Effector memory CD8-positive, alpha-beta T cell (primary cell): Measurements from ENCODE around the gene TNK2.
"Not testable (repeated sequence)": the region's sequence is repeated elsewhere in the genome, so short reads cannot be mapped to it uniquely, and the experiment has no call there.

ENCODE experiments used
- ATAC-seq: fragments of 150-1000 bp; cut with Tn5 transposase; replicated peaks from 2 replicates; pipeline ENCODE4 v1.10.0; 2021; ENCODE audit warnings: mild to moderate bottlenecking, moderate library complexity
- DNase-seq, 3 experiments: peaks; one replicate each; pipeline ENCODE4 v3.0.0; 2021
- H3K27ac Mint-ChIP-seq, 2 donors: one replicate each; pipeline ENCODE4 v1.8.0; 2022; ENCODE audit warnings: mild to moderate bottlenecking in 2 of 2, mixed read lengths in 2 of 2, moderate library complexity in 2 of 2
- H3K27me3 Mint-ChIP-seq, 2 donors: one replicate each; pipeline ENCODE4 v1.8.0; 2022; ENCODE audit warnings: mixed read lengths in 2 of 2
- H3K36me3 Mint-ChIP-seq: one replicate; pipeline ENCODE4 v1.8.0; 2022; ENCODE audit warnings: mild to moderate bottlenecking, moderate library complexity, mixed read lengths; ENCODE audit not compliant: insufficient read depth
- H3K4me1 Mint-ChIP-seq, 2 donors: one replicate each; pipeline ENCODE4 v1.8.0; 2022; ENCODE audit warnings: low read depth in 2 of 2, mixed read lengths in 2 of 2
- H3K4me3 Mint-ChIP-seq, 2 donors: one replicate each; pipeline ENCODE4 v1.8.0; 2022; ENCODE audit warnings: mild to moderate bottlenecking in 2 of 2, mixed read lengths in 2 of 2, moderate library complexity in 2 of 2
- H3K9me3 Mint-ChIP-seq, 2 donors: one replicate each; pipeline ENCODE4 v1.8.0; 2022; ENCODE audit warnings: mixed read lengths in 2 of 2
- total RNA-seq, 9 experiments: gene quantifications; one replicate each; lab custom pipeline; 2026; lab: John Stamatoyannopoulos, UW

TNK2 gene
- total RNA-seq: 48.4 to 215 (median 112) reads per million in 9 experiments

DNA sequence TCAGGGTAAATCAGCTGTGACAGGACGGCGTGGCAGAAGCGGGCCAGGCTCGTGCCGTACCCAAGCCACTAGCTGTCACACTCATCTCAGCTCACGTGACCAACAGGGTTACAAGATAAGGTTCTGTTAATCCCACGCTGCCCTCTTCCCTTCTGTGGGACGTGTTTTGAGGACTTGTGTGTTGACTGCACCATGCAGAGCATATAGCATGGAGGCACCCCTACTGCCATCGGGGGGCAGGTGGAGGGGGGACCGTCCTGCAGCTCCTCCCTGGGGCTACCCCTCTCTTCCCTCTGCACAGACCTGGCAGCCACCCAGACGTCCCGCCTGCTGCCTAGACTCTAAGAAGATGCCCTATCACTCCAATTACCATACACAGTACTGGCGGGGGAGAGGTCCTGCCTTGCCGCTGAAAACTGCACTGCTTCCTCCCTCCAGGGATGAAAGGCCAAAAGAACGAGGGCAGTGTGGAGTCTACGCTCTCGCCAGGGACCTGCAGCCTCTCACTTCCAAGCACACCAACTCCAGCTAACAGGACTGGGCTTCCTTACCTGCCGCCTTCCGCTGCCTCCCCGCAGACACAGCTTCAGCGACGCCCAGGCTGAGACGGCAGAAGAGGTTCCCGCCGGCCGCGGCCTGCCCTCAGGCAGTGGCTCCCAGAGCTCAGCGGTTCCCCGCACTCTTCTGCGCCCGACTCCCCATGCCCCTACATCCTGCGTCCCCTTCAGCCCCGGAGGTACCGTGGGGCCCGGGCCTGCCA, at the start of gene TNK2:
TSS of gene TNK2 (minus strand) at position 618 of the 760 bp plus-strand sequence. CDS start 19,963 bp downstream, outside the sequence.
- Mint-ChIP-seq H3K27ac (peak within 1 kb of the TSS; percentile 99), H3K27me3 (no peaks in the 10 kb centered on the region), H3K4me1 (peaks cover 29 to 48% of the 10 kb centered on the region in 2 donors), H3K9me3 (no peaks in the 10 kb centered on the region), H3K36me3 (peaks cover 43% of the 10 kb centered on the region), H3K4me3 (peak within 1 kb of the TSS; percentile 93 to 94)
- ATAC-seq (peak; percentile 35), DNase-seq (peak; percentile 44 to 54 (median 48))

DNA sequence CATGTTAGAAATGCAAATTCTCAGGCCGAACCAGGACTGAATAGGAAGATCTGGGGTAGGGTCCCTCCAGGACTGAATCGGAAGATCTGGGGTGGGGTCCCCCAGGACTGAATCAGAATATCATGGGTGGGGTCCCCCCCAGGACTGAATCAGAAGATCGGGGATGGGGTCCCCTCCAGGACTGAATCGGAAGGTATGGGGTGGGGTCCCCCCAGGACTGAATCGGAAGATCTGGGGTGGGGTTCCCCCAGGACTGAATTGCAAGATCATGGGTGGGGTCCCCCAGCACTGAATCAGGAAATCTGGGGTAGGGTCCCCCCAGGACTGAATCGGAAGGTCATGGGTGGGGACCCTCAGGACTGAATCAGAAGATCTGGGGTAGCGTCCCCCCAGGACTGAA, 48.2 kb upstream of the TNK2 start:
- H3K36me3 Mint-ChIP-seq: peaks cover 26% of the 10 kb centered on the region
- no peaks in the 10 kb centered on the region for H3K9me3 Mint-ChIP-seq
- no peak for ATAC-seq
- no peak overlapping the region for H3K4me3 Mint-ChIP-seq
- peaks cover 8 to 11% of the 10 kb centered on the region in 2 donors for H3K4me1 Mint-ChIP-seq
- DNase-seq: no peak
- H3K27me3 Mint-ChIP-seq: no peaks in the 10 kb centered on the region
- peak overlapping the region in 1 of 2 donors; percentile 53 for H3K27ac Mint-ChIP-seq

DNA sequence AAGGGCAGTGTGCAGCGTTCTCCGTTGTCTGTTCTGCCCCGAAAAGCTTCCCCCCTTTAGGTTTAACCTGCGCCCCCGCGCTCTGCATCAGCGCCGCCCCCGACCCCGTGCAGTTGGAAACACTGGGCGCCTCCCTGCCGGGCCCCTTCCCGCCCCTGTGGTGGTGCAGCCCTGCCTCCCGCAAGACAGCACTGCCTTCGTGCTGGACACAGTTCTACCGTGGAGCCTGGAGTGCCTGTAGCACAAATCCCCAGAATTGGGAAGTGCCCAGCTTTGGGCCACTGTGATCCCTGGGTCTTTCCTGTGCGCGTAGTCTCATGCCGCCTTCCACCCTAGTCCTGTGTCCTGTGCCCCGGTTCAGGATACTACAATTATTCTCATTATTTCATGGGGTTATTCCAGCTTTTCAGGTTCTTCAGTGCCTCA, 47.1 kb upstream of the TNK2 start:
- not testable (repeated sequence) for H3K27me3 Mint-ChIP-seq, ATAC-seq, DNase-seq, H3K9me3 Mint-ChIP-seq, H3K4me1 Mint-ChIP-seq
- peak overlapping the region; percentile 63 to 73 for H3K4me3 Mint-ChIP-seq
- peak overlapping the region in 1 of 2 donors; percentile 38 for H3K27ac Mint-ChIP-seq
- H3K36me3 Mint-ChIP-seq: peaks cover 21% of the 10 kb centered on the region

DNA sequence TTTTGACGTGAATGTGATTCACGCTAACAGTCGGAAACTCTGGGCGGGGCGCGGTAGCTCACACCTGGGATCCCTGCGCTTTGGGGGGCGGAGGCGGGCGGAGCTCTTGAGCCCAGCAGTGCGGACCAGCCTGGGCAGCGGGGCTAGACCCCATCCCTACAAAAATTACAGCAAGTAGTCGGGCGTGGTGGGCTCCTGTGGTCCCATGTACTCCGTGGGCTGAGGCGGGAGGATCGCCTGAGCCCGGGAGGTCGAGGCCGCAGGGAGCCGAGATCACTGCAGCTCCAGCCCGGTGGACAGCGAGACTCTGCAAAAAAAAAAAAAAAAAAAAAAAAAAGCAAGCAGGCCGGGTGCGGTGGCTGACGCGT, 46.4 kb upstream of the TNK2 start:
- DNase-seq (peak in 1 of 3 experiments; percentile 26), ATAC-seq (peak; percentile 45)
- H3K27me3 Mint-ChIP-seq, H3K9me3 Mint-ChIP-seq, H3K27ac Mint-ChIP-seq, H3K4me1 Mint-ChIP-seq: not testable (repeated sequence)
- peaks cover 15% of the 10 kb centered on the region for H3K36me3 Mint-ChIP-seq
- peak overlapping the region; percentile 73 to 75 for H3K4me3 Mint-ChIP-seq

DNA sequence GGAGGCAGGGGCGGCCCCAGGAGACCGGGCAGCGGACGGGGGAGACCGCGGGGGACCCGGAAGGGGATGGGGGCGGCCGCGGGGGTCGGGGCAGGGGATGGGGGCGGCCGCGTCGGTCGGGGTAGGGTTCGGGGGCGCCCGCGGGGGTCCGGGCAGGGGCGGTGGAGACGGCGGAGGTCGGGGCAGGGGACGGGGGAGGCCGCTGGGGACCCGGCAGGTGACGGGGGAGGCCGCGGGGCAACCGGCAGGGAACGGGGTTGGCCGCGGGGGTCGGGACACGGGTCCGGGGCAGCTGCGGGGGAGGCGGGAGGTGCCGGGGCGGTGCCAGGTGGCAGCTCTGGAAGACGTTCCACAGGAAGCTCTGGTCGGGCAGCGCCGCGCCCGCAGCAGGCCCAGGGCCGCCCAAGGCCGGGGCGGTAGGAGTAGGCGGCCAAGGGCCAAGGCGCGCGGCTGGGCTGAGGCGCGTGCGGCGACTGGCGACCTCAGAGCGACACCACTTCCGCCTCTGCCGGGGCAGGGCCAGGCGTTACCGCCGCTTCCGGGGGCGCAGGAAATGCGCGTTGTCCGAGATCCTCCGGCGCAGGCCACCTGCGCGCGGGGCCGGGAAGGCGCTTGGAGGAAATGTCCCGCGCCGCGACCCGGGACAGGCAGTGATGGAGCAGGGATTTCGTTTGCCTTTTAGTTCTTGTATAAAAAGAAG, 45.9 kb upstream of the TNK2 start:
- Mint-ChIP-seq H3K4me3 (peak overlapping the region; percentile 73 to 75), H3K36me3 (peaks cover 10% of the 10 kb centered on the region)
- not testable (repeated sequence) for H3K4me1 Mint-ChIP-seq, H3K27me3 Mint-ChIP-seq, H3K9me3 Mint-ChIP-seq, H3K27ac Mint-ChIP-seq
- ATAC-seq (peak; percentile 98), DNase-seq (peak; percentile 55 to 68 (median 62))

DNA sequence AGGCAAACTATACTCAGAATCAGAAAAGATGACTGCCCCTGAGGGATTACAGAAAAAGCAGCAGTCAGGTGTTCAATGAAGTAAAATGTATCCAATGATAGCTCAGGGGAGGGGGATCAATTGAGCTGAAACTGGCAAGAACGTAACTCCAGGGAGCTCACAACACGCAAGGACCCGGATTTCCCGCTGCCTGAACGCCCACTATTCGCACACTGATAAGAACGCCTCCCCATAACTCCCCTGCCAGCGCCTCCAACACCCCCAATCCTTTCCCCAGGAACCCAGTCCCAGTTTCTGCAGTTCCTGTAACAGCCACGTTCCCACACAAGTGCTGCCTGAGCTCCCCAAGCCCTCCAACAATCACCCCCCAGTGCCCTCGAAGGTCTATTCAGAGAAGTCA, 44.2 kb upstream of the TNK2 start:
- H3K36me3 Mint-ChIP-seq, DNase-seq, H3K27me3 Mint-ChIP-seq, H3K9me3 Mint-ChIP-seq, H3K27ac Mint-ChIP-seq, H3K4me1 Mint-ChIP-seq, ATAC-seq: not testable (repeated sequence)
- H3K4me3 Mint-ChIP-seq: peak overlapping the region in 1 of 2 donors; percentile 33

DNA sequence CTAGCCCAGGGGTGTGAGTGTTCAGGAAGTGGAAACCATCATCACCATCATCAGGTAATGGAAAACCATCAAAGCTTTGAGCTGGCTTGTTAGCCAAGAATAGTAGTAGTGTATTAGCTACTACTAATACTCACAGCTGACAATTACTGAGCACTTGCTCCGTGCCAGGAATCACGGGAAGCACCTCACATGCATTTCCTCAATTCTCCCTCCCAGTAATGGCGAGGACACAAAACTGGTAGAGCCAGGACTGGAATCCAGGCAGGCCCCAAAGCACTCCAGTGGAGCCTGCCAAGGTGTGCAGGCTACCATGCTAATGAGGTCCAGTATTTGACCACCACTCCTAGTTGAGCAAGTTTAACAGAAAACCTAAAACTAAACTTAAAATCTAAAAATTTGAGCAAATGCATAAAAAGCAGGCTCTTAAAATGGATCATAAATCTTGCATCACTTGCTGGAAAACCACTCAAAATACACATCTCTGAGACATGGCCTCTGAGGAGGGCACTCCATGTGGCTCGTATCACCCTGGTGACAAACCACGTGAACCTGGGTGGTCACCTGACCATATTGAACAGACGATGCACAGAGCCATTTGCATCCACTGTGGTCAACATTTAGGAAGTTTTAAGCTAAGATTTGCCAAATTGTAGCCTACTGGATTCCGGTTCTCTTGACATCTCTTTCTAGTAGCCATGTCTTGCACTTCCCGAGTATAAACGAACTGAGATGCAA, 43.3 kb upstream of the TNK2 start:
- H3K9me3 Mint-ChIP-seq, H3K4me1 Mint-ChIP-seq, ATAC-seq: not testable (repeated sequence)

DNA sequence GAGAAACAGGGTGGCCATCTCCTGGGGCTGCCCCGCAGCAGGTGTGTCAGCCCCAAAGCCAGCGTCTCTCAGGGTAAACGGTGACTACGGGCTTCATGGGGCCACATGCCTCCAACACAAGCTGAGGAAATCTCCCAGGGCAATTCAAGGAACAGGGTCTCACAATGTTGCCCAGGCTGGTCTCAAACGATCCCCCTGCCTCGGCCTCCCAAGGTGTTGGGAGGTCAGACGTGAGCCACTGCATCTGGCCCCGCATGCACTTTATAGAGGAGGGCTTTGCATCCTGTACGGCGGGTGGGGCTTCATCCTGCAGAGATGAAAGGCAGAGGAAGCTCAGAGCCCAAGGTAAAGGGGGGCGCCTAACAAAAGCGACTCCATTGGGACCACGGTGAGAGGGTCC, 42.4 kb upstream of the TNK2 start:
- H3K4me3 Mint-ChIP-seq, H3K27ac Mint-ChIP-seq, ATAC-seq, H3K9me3 Mint-ChIP-seq, H3K36me3 Mint-ChIP-seq, H3K27me3 Mint-ChIP-seq, DNase-seq, H3K4me1 Mint-ChIP-seq: not testable (repeated sequence)

More for the DNA sequence above, 43.3 kb upstream of the TNK2 start:
- not testable (repeated sequence) for DNase-seq, H3K27me3 Mint-ChIP-seq, H3K4me3 Mint-ChIP-seq, H3K36me3 Mint-ChIP-seq, H3K27ac Mint-ChIP-seq

DNA sequence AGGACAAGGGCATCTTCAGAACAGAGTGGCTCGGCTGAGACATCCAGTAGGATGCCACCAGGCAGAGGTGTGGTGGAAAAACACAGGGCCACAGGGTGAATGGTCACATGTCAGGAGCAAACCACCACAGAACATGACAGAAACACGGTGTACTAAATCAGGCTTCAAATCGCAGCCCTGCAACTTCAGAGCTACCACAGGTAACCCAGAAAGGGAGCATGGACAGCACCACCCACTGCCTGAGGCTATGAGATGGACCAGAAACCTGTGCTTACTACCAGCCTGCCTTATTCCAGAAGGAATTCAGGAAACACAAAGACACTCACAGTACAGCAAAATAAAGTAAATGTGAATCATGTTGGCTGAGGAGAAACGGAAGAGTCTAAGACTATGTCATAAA, 41.8 kb upstream of the TNK2 start:
- H3K4me3 Mint-ChIP-seq, DNase-seq, H3K36me3 Mint-ChIP-seq, H3K27ac Mint-ChIP-seq, ATAC-seq, H3K4me1 Mint-ChIP-seq, H3K27me3 Mint-ChIP-seq, H3K9me3 Mint-ChIP-seq: not testable (repeated sequence)

DNA sequence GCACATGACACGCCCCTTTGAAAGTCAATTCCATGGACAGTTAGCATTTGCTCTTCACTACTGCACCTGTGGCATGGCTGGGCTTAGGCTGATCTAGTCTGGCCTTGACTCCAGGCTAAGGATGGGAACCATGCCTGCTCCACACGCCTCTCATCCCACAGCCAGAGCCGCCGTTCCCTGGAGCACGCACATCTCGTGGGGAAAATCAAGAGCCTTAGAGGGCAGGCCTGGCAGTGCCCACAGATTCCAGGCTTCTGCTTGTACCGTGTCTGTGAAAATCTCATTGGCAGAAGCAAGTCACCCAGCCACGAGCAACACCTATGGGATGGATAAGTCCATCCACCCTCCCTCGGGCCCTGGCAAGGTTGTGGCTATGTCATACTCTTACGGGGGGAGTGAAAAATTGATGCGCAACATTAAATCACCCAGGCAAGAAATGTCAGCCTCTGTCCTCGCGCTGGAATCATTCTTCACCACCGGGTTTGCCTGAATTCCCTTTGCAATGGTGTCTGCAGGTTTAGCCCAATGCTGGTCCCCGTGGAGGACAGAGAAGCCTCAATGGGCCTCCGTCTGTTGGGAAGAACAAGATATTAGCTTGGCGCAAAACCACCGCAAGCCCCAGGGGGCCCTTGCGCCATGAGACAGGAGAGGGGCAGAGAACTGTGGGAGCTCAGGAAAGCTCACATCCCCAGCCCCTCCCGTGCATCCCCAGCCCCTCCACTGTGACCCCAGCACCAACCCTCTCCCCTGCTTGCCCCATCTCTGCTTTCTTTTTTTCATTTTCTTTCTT, 38.8 kb upstream of the TNK2 start:
- not testable (repeated sequence) for ATAC-seq, H3K4me3 Mint-ChIP-seq, DNase-seq, H3K27me3 Mint-ChIP-seq, H3K36me3 Mint-ChIP-seq, H3K27ac Mint-ChIP-seq, H3K9me3 Mint-ChIP-seq
- peaks cover 5 to 13% of the 10 kb centered on the region in 2 donors for H3K4me1 Mint-ChIP-seq

DNA sequence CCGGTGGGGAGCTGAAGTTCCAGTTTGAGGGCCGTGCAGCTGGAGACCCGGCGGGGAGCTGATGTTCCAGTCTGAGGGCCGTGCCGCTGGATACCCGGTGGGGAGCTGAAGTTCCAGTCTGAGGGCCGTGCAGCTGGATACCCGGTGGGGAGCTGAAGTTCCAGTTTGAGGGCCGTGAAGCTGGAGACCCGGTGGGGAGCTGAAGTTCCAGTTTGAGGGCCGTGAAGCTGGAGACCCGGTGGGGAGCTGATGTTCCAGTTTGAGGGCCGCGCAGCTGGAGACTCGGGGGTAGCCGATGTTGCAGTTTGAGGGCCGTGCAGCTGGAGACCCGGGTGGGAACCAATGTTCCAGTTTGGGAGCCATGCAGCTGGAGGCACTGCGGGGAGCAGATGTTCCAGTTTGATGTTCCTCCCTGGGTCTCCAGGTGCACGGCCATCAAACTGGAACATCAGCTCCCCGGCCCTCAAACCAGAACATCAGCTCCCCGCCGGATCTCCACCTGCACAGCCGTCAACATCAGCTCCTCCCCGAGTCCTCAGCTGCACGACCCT, 33.0 kb upstream of the TNK2 start:
- not testable (repeated sequence) for ATAC-seq, H3K27ac Mint-ChIP-seq, H3K36me3 Mint-ChIP-seq, H3K9me3 Mint-ChIP-seq, H3K27me3 Mint-ChIP-seq, DNase-seq, H3K4me3 Mint-ChIP-seq
- H3K4me1 Mint-ChIP-seq: peaks cover 7 to 17% of the 10 kb centered on the region in 2 donors

DNA sequence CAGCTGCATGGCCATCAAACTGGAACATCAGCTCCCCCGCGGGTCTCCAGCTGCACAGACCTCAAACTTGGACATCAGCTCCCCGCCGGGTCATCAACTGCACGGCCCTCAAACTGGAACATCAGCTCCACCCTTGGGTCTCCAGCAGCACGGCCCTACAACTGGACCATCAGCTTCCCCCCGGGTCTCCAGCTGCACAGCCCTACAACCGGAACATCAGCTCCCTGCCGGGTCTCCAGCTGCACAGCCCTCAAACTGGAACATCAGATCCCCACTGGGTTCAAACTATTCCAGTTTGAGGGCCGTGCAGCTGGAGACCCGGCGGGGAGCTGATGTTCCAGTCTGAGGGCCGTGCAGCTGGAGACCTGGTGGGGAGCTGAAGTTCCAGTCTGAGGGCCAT, 32.5 kb upstream of the TNK2 start:
- not testable (repeated sequence) for ATAC-seq, DNase-seq, H3K36me3 Mint-ChIP-seq, H3K4me3 Mint-ChIP-seq, H3K27ac Mint-ChIP-seq, H3K9me3 Mint-ChIP-seq, H3K27me3 Mint-ChIP-seq
- peaks cover 7 to 17% of the 10 kb centered on the region in 2 donors for H3K4me1 Mint-ChIP-seq
